Caco-2 (cell line): Measurements from ENCODE around the gene RSF1. TPM values are rescaled to one million over a fixed set of nuclear protein-coding genes. Genes with fewer than 3 reads are reported as not detected.

Source experiments
- BruUV-seq: library from RNA; stranded (reverse); fragments of 400-500 nt; replicated peaks from 2 replicates; lab custom pipeline; 2021; lab: Mats Ljungman, UMichigan
- CTCF ChIA-PET: fragments of 300-600 bp; sonication (Branson Sonifier 250); formaldehyde crosslinking; loops from one replicate; lab custom pipeline; 2022; ENCODE audit warnings: antibody characterized with exemption; lab: Charles Lee
- POLR2A ChIA-PET: fragments of 300-600 bp; sonication (Branson Sonifier 250); formaldehyde crosslinking; loops from one replicate; lab custom pipeline; 2022; ENCODE audit warnings: antibody characterized with exemption; lab: Charles Lee
- DNase-seq, 2 experiments: peaks; one replicate each; pipeline versions ENCODE4 v3.0.0 to v3.0.0-alpha.2; 2020 to 2022
- H3K27me3 ChIP-seq: replicated peaks from 2 replicates; pipeline ENCODE4 v1.6.0; 2011; ENCODE audit warnings: low read length; ENCODE audit not compliant: control insufficient read depth, insufficient read depth
- H3K36me3 ChIP-seq: 2 replicates; pipeline ENCODE4 v1.5.1; 2011; ENCODE audit warnings: low read length; ENCODE audit not compliant: control insufficient read depth, insufficient read depth
- H3K4me1 ChIP-seq: fragments of 250-450 bp; sonication (Bioruptor Pico); 2 replicates; pipeline ENCODE4 v1.5.1; 2020; ENCODE audit warnings: mild to moderate bottlenecking
- H3K4me3 ChIP-seq: 2 replicates; pipeline ENCODE4 v1.5.1; 2011; ENCODE audit warnings: low read depth, mild to moderate bottlenecking, control low read depth, low read length
- H3K9me3 ChIP-seq: fragments of 250-450 bp; sonication (Bioruptor Pico); 2 replicates; pipeline ENCODE4 v1.5.1; 2020; ENCODE audit warnings: mild to moderate bottlenecking, moderate library complexity
- H3K27ac Mint-ChIP-seq: one replicate; pipeline ENCODE4 v1.8.0; 2022; ENCODE audit warnings: mixed read lengths; ENCODE audit not compliant: unreplicated experiment
- H3K27me3 Mint-ChIP-seq: one replicate; pipeline ENCODE4 v1.8.0; 2022; ENCODE audit warnings: mixed read lengths; ENCODE audit not compliant: insufficient read depth, unreplicated experiment
- H3K36me3 Mint-ChIP-seq: one replicate; pipeline ENCODE4 v1.8.0; 2022; ENCODE audit warnings: mild to moderate bottlenecking, mixed read lengths; ENCODE audit not compliant: insufficient read depth, unreplicated experiment
- H3K4me1 Mint-ChIP-seq: one replicate; pipeline ENCODE4 v1.8.0; 2022; ENCODE audit warnings: low read depth, mixed read lengths; ENCODE audit not compliant: unreplicated experiment
- H3K4me3 Mint-ChIP-seq: one replicate; pipeline ENCODE4 v1.8.0; 2022; ENCODE audit warnings: mild to moderate bottlenecking, moderate library complexity, mixed read lengths; ENCODE audit not compliant: unreplicated experiment
- H3K9me3 Mint-ChIP-seq: one replicate; pipeline ENCODE4 v1.8.0; 2022; ENCODE audit warnings: mixed read lengths; ENCODE audit not compliant: unreplicated experiment
- CTCF ChIP-seq, 2 experiments: fragments of 200-600 bp in 1 of 2; IDR thresholded peaks; 1 replicate in 1 of 2; 2 replicates in 1 of 2; pipeline versions ENCODE4 v1.5.1 to v1.8.0; 2011 to 2022; ENCODE audit warnings: antibody characterized with exemption in 1 of 2, control low read depth in 1 of 2, inconsistent platforms in 1 of 2, low read depth in 1 of 2, low read length in 1 of 2, mild to moderate bottlenecking in 1 of 2, moderate library complexity in 1 of 2; ENCODE audit not compliant: insufficient read depth in 1 of 2, severe bottlenecking in 1 of 2, unreplicated experiment in 1 of 2
- intact Hi-C: fragments of 100-400 bp; cut with micrococcal nuclease; formaldehyde crosslinking; loops from one replicate; pipeline ENCODE4 v1.10.0; 2022; ENCODE audit not compliant: unreplicated experiment
- total RNA-seq: library from RNA; stranded (reverse); gene quantifications from 2 replicates; pipeline ENCODE4 v1.2.3, GENCODE V29; 2022

RSF1 gene
- total RNA-seq, 1 experiment from 2014 or later: 121 TPM

DNA sequence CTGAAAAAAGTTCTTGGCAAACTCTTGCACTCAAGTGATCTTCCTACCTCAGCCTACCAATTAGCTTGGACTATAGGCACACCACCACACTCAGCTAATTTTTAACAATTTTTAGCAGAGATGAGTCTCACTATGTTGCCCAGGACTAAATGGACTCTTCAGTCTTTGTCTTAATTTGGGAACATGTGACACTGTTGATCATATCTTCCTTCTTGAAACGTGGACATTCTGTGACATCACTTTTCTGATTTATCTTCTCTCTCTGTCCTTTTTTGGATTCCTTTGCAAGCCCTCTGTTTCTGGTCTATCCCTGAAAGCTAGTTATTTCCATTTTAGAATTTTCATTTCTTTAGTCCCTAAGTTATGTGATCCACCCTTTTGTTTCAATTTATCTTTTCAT is 42.0 kb downstream of the RSF1 start:
- BruUV-seq: no TSS peak
- Histone ChIP-seq H3K27me3 (no peaks in the 10 kb centered on the region), H3K4me3 (no peak overlapping the region), H3K36me3 (peaks cover 3% of the 10 kb centered on the region; the same call in 1 of the 2 replicates), H3K4me1 (peaks cover 17% of the 10 kb centered on the region), H3K9me3 (no peaks in the 10 kb centered on the region)
- no peak overlapping the region for H3K4me3 Mint-ChIP-seq
- DNase-seq: no peak
- intact Hi-C loops: loop anchor here (10.0 kb wide), 1 partner anchor 96 kb away; no protein-coding TSS in a partner anchor
- H3K27ac Mint-ChIP-seq: peak overlapping the region; percentile 8
- ChIA-PET CTCF (no interaction called here), POLR2A (no interaction called here)
- H3K4me1 Mint-ChIP-seq: peaks cover 32% of the 10 kb centered on the region
- no peak for TF ChIP-seq CTCF (IDR thresholded peaks at IDR 0.05; ENCODE audit: insufficient read depth in 1 of 2, low read depth in 1 of 2, low read length in 1 of 2, severe bottlenecking in 1 of 2, unreplicated experiment in 1 of 2)
- no peaks in the 10 kb centered on the region for H3K27me3 Mint-ChIP-seq
- peaks cover 32% of the 10 kb centered on the region for H3K36me3 Mint-ChIP-seq
- H3K9me3 Mint-ChIP-seq: no peaks in the 10 kb centered on the region

DNA sequence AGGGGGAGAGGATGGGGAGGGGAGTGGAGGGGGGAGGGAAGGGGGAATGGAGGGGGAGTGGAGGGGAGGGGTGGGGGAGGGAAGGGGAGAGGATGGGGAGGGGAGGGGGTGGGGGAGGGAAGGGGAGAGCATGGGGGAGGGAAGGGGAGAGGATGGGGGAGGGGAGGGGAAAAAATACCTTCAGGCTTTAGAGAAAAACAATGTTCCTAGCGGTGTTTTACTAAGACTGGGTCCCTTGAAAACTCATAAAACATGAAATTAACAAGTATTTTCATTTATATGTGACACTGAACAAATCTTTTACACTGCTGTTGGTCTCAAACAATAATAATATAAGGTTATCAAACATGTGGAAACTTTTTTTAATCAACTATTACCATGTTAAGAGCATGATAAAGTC is 42.4 kb downstream of the RSF1 start:
- H3K4me1 ChIP-seq: peaks cover 17% of the 10 kb centered on the region
- no TSS peak for BruUV-seq
- no peak for TF ChIP-seq CTCF (IDR thresholded peaks at IDR 0.05; ENCODE audit: insufficient read depth in 1 of 2, low read depth in 1 of 2, low read length in 1 of 2, severe bottlenecking in 1 of 2, unreplicated experiment in 1 of 2)
- no peaks in the 10 kb centered on the region for H3K27me3 Mint-ChIP-seq
- intact Hi-C loops: loop anchor here (10.0 kb wide), 1 partner anchor 97 kb away; no protein-coding TSS in a partner anchor
- H3K27me3 ChIP-seq: no peaks in the 10 kb centered on the region
- POLR2A ChIA-PET: no interaction called here
- H3K9me3 Mint-ChIP-seq: no peaks in the 10 kb centered on the region
- H3K4me3 ChIP-seq: no peak overlapping the region
- DNase-seq: no peak
- peaks cover 32% of the 10 kb centered on the region for H3K36me3 Mint-ChIP-seq
- CTCF ChIA-PET: no interaction called here
- H3K27ac Mint-ChIP-seq: peak overlapping the region; percentile 8
- peaks cover 3% of the 10 kb centered on the region; the same call in 1 of the 2 replicates for H3K36me3 ChIP-seq
- H3K4me3 Mint-ChIP-seq: no peak overlapping the region
- H3K9me3 ChIP-seq: no peaks in the 10 kb centered on the region
- H3K4me1 Mint-ChIP-seq: peaks cover 32% of the 10 kb centered on the region

DNA sequence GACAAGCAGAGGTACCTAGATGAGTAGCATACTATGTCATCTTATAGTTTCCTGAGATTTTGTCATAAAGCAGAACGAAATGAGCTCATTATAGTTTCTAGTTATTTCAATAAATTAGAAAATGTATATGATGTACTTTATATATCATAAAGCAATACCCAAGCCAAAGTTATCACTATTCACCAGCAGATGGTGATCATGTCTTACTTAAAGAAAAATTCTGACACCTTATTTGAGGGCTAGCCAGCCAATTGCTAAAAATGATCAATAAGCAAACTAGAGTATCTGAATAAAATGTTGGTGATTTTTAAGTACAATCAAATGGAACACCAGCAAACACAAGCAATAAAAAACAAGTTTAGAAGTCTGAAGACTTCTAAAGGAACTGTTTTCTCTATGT is 44.1 kb downstream of the RSF1 start:
- intact Hi-C loops: loop anchor here (1.0 to 10.0 kb wide), 4 partner anchors 43 to 269 kb away; no protein-coding TSS in a partner anchor
- POLR2A ChIA-PET: interaction anchor here (0.8 kb wide), 1 partner anchor 218 kb away, joined by 9 read pairs; the partner anchor contains the start of gene INTS4
- CTCF ChIA-PET: interaction anchor here (0.7 to 1.4 kb wide), 6 partner anchors 43 to 452 kb away, joined by 3 to 11 read pairs (median 4); partner anchors contain the start of gene INTS4

More for the DNA sequence above, 44.1 kb downstream of the RSF1 start:
- Mint-ChIP-seq H3K27me3 (no peaks in the 10 kb centered on the region), H3K36me3 (peaks cover 34% of the 10 kb centered on the region), H3K4me3 (no peak overlapping the region), H3K9me3 (no peaks in the 10 kb centered on the region), H3K4me1 (peaks cover 34% of the 10 kb centered on the region), H3K27ac (no peak overlapping the region)
- BruUV-seq: no TSS peak
- DNase-seq: peak in 1 of 2 experiments; percentile 46
- Histone ChIP-seq H3K4me1 (peaks cover 21% of the 10 kb centered on the region), H3K4me3 (no peak overlapping the region), H3K9me3 (no peaks in the 10 kb centered on the region), H3K36me3 (peaks cover 3% of the 10 kb centered on the region; the same call in 1 of the 2 replicates), H3K27me3 (no peaks in the 10 kb centered on the region)
- peak; percentile 49 to 73 for TF ChIP-seq CTCF (IDR thresholded peaks at IDR 0.05; ENCODE audit: insufficient read depth in 1 of 2, low read depth in 1 of 2, low read length in 1 of 2, severe bottlenecking in 1 of 2, unreplicated experiment in 1 of 2)
